Choroid plexus epithelial cell (primary cell): ENCODE measurements around the gene ATAD3B.
"Not testable (repeated sequence)": the region's sequence is repeated elsewhere in the genome, so short reads cannot be mapped to it uniquely, and the experiment has no call there.

Experiments used
- DNase-seq: peaks from one replicate; pipeline ENCODE4 v3.0.0-alpha.2; 2010; ENCODE audit warnings: low read depth
- H3K4me3 ChIP-seq: 2 replicates; pipeline ENCODE4 v1.5.1; 2011; ENCODE audit warnings: low read depth, mild to moderate bottlenecking, control low read depth, low read length, moderate library complexity
- TF ChIP-seq, protein P1 (sequence below): conservative IDR thresholded peaks from 2 replicates; pipeline ENCODE4 v1.5.1; 2011; ENCODE audit warnings: low read depth, mild to moderate bottlenecking, control low read depth, inconsistent platforms, low read length, moderate library complexity

Gene ATAD3B

GRCh38 chr1:1425753-1426495, 45.6 kb upstream of the ATAD3B start:
- no peak overlapping the region for H3K4me3 ChIP-seq
- TF ChIP-seq, protein P1, sequence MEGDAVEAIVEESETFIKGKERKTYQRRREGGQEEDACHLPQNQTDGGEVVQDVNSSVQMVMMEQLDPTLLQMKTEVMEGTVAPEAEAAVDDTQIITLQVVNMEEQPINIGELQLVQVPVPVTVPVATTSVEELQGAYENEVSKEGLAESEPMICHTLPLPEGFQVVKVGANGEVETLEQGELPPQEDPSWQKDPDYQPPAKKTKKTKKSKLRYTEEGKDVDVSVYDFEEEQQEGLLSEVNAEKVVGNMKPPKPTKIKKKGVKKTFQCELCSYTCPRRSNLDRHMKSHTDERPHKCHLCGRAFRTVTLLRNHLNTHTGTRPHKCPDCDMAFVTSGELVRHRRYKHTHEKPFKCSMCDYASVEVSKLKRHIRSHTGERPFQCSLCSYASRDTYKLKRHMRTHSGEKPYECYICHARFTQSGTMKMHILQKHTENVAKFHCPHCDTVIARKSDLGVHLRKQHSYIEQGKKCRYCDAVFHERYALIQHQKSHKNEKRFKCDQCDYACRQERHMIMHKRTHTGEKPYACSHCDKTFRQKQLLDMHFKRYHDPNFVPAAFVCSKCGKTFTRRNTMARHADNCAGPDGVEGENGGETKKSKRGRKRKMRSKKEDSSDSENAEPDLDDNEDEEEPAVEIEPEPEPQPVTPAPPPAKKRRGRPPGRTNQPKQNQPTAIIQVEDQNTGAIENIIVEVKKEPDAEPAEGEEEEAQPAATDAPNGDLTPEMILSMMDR = no peak
- DNase-seq = no peak

DNA sequence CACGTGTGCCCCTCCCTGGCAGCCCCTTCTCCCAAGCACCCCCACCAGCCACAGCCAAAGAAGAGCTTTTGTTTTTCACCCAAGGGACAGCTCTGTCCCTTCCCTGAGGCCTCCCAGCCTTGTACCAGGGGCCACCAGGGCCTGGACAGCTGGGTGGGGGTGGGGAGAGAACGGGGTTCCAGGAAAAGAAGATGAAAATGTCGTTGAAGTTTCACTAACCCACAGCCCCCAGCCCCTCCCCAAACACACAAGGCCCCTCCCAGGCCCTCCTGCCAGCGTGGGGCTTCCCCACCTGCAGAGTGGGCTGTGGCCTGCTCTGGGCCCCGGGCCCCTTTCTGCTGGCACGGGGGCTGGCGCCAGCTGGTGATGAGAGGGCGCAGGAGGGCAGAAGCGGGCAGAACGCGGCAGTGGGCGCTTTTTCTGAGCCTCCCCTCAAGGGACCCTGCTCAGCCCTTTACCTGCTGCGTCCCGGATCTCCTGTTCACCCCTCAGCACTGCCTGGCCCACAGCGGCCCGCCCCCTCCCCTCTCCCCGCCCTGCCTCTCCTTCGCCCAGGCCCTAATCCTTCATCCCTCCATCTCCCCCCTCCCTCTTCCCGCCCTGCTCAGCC, 45.0 kb upstream of the ATAD3B start:
- TF ChIP-seq, protein P1 = no peak
- H3K4me3 ChIP-seq = no peak overlapping the region

GRCh38 chr1:1427106-1427819, 44.3 kb upstream of the ATAD3B start:
- peak overlapping the region; percentile 33 for H3K4me3 ChIP-seq
- TF ChIP-seq, protein P1 = no peak
- no peak for DNase-seq

More for the DNA sequence above, 45.0 kb upstream of the ATAD3B start:
- no peak for DNase-seq

DNA sequence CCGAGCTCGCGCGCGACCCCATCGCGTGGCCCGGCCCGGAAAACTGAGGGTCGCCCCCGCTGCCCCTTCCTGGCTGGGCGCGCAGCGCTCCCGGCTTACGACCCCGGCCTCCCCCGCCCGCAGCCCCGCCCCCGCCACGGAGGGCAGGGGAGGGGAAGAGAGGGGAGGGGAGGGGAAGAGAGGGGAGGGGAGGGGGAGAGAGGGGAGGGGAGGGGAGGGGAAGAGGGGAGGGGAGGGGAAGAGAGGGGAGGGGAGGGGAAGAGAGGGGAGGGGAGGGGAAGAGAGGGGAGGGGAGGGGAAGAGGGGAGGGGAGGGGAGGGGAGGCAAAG, 43.8 kb upstream of the ATAD3B start:
- DNase-seq = no peak
- TF ChIP-seq, protein P1 = no peak
- peak overlapping the region; percentile 33 for H3K4me3 ChIP-seq

DNA sequence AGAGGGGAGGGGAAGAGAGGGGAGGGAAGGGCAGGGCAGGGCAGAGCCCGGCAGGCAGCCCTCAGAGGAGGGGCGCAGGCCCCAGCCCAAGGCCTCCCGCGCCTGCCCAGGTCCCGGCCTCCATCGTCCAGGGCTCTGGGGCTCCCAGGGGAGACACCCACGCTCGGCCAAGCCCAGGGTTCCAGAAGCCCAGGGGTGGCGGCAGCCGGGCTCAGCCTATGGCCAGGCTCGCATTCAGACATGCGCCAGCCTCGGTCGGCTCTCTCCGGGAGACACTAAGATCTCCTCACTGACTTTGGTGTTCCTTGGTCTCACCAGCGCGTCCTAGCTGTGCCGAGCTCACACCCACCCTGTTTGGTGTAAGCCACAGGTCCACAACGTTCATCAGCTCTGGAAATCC, 43.4 kb upstream of the ATAD3B start:
- TF ChIP-seq, protein P1 = no peak
- no peak for DNase-seq
- no peak overlapping the region for H3K4me3 ChIP-seq

DNA sequence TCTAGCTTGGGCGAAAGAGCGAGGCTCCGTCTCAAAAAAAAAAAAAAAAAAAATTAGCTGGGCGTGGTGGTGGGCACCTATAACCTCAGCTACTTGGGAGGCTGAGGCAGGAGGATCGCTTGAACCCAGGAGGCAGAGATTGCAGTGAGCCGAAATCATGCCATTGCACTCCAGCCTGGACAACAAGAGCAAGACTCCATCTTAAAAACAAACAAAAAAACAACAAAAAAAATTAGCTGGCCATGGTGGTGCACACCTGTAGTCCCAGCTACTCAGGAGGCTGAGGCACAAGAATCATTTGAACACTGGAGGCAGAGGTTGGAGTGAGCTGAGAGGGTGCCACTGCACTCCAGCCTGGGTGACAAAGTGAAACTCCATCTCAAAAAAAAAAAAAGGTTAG, 42.6 kb upstream of the ATAD3B start:
- not testable (repeated sequence) for H3K4me3 ChIP-seq, DNase-seq

GRCh38 chr1:1429671-1430073, 41.9 kb upstream of the ATAD3B start:
- DNase-seq = peak; percentile 59
- TF ChIP-seq, protein P1 = no peak

More at GRCh38 chr1:1429671-1430073, 41.9 kb upstream of the ATAD3B start:
- no peak overlapping the region for H3K4me3 ChIP-seq
